NCI-H526 treated with DMSO at 0.1 percent for 48 hours (cell line): ENCODE measurements around the gene RNF31.
A peak's percentile ranks its signal among the peaks of the same experiment; 100 is the strongest.
"Not testable (repeated sequence)": the region's sequence is repeated elsewhere in the genome, so short reads cannot be mapped to it uniquely, and the experiment has no call there.

Experiments used
- DNase-seq: peaks from one replicate; lab custom pipeline; 2025; lab: John Stamatoyannopoulos, UW

RNF31 gene

DNA sequence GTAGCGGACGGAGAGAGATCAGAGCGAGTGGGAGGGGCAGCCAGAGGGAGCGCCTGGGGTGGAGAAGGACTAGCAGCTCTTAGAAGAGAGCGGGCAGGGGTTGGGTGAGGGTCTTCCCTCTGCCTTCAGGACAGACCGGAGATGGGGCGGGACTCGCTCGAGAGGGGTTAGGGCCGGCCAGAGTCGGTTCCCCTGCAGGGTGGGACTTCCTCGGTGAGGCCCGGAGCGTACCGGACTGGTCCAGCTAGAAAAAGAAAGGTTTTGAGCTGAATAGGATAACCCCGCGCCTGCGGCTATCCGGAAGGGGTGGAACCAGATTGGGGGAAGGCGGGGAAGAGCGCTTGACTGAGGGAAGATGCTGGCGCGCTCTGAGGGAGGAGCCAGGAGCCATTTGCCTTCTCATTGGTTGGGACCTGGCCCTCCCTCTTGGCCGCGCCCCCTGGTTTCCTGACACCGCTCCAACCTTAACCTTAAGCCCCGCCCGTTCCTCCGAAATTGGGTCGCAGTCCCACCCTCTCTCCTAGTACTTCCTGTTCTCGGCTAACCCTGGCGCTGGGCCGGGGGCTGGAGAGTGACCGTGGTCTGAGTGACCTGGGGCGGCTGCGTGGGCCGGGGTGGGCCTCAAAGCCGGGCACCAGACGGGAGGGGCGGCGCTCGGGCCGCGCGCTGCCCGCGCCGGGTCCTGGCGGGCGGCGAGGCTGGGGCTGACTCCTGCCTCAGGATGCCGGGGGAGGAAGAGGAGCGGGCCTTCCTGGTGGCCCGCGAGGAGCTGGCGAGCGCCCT lies at the start of gene RNF31:
Gene RNF31, plus strand, starts transcription at position 521 of the 783 bp plus-strand sequence. Its CDS starts 201 bp downstream, at position 722.
- DNase-seq = peak; percentile 97

DNA sequence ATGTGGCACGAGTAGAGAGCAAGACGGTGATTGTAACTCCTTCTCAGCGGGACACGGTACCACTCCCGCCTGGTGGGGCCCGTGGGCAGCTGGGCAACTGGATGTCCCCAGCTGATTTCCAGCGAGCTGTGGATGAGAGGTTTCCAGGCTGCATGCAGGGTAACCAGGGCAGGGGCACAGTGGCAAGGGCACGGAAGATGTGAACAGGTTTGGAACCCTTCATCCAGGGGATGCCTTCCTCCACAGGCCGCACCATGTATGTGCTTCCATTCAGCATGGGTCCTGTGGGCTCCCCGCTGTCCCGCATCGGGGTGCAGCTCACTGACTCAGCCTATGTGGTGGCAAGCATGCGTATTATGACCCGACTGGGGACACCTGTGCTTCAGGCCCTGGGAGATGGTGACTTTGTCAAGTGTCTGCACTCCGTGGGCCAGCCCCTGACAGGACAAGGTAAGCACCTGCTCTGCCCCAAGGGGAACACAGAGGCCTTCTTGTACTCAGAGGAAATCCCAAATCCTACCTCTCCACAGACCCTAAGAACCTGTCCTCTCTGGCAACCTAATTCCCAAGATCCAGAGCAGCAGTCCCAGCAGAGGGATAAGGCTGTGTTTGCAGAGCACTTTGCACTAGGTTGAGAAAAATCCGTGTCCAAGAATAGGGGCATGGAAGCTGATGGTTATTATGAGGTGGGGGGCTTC lies 48.9 kb upstream of the RNF31 start:
- no peak for DNase-seq

DNA sequence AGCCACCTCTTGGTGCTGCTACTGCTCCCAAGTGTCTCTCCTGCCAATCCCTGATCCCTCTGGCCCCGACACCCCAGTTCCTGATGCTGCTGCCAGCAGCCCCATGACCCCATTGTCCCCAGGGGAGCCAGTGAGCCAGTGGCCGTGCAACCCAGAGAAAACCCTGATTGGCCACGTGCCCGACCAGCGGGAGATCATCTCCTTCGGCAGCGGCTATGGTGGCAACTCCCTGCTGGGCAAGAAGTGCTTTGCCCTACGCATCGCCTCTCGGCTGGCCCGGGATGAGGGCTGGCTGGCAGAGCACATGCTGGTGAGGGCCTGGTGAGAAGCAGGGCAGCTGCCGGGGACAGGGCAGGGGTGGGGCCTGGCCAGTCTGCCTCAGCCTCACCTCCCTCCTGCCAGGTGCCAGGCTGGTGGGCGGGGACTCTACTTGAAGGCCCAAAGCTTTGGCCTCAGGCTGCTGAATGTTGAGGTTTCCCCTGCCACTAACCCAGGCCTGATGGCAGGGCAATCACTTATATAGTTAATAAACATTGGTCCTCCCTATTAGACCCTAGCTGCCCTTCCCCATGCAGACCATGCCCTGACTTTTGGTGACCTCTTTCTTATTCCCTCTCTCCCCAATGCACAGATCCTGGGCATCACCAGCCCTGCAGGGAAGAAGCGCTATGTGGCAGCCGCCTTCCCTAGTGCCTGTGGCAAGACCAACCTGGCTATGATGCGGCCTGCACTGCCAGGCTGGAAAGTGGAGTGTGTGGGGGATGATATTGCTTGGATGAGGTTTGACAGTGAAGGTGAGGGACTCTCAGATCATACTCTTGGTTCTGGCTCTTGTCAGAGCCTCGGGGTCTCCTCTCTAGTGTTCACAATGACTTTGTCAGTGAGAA lies 48.1 kb upstream of the RNF31 start:
- DNase-seq = no peak

DNA sequence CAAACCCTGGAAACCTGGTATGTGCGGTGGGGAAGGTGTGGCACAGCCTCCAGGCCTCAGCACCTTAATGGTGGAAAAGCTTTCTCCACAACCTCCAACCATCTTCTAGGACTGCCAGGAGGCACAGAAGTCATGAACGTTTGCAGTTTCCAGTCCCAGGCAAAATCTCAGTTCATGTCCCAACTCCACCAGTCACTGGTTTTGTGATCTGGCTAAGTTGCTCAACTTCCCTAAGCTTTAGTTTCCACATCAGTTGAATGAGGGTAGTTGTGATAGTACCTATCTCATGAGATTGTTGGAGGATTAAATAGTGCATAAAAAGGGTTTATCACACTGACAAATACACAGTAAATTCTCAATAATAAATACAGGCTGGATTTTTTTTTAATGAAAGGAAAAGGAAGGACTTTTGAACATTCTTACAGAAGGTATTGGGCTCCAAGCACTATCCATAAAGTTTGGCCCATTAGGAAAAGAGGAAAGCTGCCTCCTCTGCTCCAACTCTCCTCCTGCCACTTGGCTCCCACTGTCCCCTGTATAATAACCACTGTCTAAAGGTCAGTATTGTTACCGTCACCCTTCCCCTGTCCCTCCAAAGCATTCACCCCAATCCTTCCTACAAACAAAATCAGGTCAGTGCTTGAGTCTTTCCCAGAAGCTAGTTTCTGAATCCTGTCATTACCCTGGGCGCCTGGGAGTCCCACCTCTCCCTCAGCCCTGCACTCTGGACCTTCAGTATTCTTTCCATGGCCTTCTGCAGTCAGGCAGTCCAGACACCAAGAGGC lies 46.9 kb upstream of the RNF31 start:
- DNase-seq = no peak

DNA sequence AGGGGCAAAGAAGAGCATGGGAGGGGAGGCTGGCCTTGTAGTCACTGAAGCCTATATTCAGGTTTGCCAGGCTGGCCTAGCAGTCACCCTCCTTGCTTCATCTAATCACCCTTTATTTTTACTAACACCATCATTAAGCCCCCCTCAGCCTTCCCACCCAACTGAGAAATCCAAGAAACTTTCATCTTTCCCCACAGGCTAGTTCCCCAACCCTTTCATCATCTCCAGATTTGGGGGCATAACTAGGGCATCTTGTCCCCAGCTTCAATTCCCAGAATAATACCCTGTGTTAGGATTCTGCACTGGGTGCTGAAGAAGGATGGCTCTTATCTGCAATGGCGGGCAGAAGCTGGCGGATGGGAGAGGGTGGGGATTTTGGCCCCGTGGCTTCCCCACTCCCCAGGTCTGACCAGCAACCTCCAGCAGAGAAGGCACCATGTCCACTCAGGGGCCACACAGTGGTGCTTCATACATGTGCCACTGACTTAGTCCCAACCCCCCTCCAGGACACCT lies 46.3 kb upstream of the RNF31 start:
- no peak for DNase-seq

DNA sequence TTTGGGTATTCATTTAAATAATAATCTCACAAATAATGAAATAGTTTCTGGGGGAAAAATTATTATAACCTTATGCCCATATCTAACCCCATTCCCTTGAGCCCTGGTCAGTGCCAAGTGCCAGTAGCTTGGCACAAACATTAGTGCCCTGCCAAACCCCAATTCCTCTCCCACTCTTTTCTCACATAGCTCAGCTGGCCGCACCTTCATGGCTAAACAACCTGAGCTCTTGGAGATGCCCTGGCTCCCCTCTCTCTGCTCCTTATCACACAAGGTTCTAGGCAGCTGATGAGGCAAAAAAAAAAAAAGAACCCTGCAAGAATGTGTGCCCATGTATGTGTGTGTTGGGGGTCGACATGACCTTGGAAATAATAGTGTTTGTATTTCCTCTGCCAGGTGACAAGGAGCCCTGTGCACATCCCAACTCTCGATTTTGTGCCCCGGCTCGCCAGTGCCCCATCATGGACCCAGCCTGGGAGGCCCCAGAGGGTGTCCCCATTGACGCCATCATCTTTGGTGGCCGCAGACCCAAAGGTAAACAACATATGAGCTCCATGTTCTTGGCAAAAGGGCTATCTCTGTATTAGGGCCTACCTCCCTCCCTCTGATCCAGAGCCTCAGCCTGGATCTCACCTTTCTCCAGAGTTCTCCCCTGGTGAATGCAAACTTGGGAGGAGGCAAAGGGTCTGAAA lies 44.8 kb upstream of the RNF31 start:
- no peak for DNase-seq

DNA sequence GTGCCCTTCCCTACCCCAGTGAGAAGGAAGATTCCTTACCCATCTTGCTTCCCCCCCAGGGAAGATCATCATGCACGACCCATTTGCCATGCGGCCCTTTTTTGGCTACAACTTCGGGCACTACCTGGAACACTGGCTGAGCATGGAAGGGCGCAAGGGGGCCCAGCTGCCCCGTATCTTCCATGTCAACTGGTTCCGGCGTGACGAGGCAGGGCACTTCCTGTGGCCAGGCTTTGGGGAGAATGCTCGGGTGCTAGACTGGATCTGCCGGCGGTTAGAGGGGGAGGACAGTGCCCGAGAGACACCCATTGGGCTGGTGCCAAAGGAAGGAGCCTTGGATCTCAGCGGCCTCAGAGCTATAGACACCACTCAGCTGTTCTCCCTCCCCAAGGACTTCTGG lies 43.8 kb upstream of the RNF31 start:
- no peak for DNase-seq

DNA sequence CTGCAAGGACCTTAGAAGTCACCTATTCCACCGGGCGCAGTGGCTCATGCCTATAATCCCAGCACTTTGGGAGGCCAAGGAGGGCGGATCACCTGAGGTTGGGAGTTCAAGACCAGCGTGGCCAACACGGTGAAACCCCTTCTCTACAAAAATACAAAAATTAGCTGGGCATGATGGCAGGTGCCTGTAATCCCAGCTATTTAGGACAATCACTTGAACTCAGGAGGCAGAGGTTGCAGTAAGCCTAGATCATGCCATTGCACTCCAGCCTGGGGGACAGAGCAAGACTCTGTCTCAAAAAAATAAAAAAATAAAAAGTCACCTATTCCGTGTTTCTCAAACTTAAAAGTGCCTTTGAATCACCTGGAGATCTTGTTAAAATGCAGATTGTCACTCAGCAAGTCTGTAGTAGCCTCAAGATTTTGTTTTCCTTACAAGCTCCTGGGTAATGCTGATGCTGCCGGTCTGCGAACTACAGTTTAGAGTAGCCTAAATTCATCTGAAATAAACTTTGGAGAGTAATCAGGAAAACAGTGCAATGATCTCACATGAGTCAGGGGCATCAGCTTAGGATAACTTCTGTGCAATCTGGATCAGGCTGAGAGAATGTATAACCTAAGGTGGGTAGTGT lies 41.6 kb upstream of the RNF31 start:
- not testable (repeated sequence) for DNase-seq

DNA sequence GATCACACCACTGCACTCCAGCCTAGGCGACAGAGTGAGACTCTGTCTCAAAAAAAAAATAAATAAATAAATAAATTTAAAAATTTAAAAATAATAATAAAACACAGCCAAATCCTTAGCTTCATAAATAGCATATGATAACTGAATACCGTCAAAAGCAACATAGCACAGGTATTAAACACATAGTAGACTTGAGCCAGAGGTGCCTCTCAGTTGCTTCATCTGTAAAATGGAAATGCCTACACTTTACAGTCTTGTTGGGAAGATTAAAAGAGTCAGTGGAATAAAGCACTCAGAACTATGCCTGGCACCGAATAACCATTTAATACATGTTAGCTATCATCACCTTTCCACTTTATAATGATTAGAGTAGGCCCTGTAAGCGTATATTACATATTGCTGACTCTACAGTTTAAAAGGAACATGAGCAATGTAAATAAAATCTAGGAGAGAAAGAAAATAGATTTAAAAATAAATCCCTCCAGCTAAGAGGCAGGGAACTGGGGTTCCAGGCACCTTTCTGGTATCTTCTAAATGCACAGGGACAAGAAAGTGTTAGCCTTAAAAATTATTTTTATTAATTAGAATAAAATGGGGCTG lies 40.5 kb upstream of the RNF31 start:
- DNase-seq = no peak

DNA sequence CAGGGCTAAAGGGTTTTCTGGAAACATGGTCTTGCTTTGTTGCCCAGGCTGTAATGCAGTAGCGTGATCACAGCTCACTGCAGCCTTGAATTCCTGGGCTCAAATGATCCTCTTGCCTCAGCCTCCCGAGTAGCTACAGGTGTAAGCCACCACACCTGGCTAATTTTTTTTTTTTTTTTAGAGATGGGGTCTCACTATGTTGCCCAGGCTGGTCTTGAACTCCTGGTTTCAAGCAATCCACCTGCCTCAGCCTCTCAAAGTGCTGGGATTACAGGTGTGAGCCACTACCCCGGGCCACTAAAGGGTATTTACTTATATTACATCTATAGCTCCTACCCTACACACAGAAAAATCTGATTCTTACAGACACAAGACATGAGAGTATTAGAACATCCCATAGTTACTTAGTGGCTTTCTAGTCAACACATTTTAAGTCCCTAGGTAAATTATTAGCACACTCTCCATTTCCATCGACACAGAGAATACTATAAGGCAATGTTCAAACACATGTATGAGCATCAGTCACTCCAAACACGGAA lies 38.9 kb upstream of the RNF31 start:
- no peak for DNase-seq

DNA sequence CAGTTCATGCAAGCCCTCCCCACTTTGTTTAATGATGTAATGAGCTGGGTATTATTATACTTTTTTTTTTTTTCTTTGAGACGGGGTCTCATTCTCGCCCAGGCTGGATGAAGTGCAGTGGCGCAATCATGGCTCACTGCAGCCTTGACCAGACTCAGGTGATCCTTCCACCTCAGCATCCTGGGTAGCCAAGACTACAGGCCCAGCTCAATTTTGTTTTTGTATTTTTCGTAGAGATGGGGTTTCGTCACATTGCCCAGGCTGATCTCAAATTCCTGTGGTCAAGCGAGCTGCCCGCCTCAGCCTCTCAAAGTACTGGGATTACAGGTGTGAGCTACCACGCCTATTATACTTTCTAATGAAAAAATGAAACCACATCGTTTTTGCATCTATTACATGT lies 37.2 kb upstream of the RNF31 start:
- DNase-seq = no peak

DNA sequence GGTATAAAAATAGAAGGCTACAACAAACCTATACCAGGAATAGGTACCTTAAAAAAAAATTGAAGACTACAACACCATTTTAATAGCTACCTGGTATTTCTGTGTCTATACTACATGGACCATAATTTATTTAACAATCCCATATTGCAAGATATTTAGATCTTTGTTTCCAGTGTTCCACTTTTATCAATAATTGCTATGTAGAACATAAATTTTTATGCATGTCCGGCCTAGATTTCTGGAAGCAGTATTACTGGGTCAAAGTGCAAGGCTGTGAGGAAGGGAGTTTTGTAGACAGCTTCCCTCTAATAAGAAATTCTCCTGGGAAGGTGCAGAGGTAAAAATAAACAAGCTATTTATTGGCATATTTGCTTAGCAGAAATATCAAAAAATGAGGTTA lies 36.8 kb upstream of the RNF31 start:
- DNase-seq = no peak

DNA sequence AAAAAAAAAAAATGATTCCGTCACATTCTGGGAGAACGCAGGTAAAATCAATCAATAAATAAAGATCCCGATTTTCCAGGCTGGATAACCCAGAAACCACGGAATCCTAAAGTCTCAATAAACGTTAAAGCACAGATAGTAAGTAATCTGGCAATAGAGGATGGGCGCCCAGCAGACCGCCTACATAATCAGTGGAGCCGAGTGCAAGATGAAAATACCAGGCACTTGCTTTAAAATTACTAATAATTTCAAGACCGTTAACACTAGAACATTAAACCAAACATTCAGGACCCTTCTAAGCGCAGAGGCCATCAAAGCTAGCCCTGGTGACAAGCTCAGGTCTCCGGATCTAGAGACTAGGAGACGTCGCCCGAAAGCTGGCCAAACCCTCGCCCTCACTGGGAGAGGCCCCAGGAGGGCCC lies 33.9 kb upstream of the RNF31 start:
- no peak for DNase-seq

DNA sequence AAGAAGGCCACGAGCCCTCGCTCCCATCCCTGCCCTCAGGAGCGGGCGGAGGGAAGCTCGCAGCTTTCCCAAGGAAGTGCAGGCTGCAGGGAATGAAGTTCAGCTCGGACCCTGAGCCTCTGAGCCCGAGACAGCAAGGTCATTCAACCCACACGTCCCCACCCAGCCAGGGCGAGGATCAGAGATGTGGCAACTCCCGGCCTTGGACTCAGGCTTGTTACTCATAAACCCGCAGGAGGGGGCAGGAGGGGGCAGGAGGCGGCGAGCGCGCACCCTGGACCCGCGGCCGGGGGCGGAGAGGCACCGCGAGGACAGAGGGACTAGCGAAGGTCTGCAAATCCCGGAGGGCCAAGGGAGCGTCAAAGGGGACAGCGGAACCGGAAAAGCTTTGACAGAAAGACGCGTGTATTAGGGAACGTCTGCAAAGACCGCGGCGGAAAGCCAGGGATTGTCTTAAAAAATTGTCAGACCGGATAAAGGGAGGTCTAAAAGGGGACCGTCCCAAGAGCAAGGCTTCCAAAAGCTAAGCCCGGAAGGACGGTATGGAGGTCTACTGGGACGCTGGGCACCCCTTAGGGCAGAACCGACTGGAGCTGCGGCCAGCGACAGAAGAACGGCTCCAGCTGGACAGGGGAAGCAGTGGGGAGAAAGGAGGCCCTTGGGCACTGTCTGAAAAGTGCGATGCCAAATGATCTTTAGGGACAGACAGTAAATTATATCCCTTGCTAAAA lies 33.3 kb upstream of the RNF31 start:
- DNase-seq = peak; percentile 92

DNA sequence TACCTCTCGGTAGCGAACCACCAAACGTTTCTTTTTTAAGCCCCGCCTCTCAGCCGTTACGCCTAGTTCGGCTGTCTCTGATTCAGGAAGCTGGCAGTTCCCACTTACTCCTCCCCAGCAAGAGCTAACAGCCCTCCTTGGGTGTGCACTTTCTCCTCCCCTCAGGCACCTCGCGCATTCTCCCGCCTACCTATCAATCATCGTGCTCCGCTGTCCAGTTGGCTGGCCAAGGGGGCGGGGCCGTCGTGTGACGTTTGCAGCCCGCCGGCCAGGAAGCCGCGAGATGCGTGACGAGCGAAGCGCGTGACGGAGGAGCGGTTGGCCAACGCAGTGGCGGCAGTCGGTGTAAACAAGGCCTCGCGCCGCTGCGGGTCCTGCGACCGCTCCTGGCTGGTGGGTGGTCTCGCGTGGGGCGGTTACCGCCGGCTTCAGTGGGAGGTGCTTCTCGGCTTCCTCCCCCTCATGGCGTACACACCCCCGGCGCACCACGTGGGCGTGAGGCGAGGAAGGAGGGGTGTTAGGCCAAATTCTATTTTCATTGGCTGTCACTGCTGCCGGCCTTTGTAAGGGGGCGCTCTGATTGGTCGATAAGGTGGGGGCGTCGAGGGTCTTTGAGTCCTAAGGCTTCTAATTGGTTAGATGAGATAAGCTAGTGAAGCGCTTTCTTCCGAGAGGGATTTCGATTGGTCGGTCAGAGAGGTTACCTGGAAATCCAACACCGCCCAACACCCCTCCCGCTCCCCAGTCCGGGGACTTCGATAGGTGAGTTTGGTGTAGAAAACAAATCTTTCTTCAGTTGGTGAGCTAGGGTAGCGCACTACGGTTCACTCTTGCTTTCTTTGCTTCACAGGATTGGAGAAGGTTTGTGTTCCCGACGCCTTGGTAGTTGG lies 32.5 kb upstream of the RNF31 start, which contains the start of the genes DCAF11 and NRL:
Gene DCAF11, plus strand, starts transcription at position 246 of the 890 bp plus-strand sequence. CDS start 818 bp downstream, outside the sequence.
Gene NRL, minus strand, starts transcription at position 418 of the 890 bp plus-strand sequence. CDS start 32,101 bp downstream, outside the sequence.
- DNase-seq = peak; percentile 99

DNA sequence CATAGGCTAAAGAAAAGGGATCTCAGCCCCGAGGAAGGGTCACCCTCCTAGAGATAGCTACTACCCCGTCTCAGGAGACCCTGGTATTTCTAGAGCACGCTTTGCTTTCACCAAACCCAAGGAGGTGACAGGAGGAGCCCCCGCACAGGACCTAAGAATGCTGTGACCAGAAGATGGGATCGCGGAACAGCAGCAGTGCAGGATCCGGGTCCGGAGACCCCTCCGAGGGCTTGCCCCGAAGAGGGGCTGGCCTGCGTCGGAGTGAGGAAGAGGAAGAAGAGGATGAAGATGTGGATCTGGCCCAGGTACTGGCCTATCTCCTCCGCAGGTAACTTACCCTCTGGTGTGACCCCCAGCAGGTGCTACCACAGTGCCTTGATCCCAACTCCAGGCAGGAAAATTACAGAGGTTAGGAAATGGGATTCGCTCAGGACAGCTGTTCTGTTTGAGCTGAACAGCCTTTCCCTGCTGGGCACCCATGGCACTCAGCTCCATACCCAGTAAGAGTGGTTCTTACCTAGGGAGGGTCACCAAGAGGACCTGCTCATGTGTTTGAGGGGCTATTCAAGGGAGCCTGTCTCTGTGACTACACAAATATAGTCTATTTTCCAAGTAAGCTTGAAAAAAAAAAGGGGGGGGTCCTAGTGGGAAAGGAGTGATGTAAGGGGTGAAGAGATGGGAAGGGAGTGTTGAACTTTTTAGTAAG lies 31.7 kb upstream of the RNF31 start:
- no peak for DNase-seq
